Measurements from ENCODE around the gene LNX2.

Gene LNX2

GRCh38 chr13:27504128-27504867, 116.0 kb downstream of the LNX2 start:
- DNase-seq = no peak

- no peak for DNase-seq
Measured at GRCh38 chr13:27500806-27501534, 119.4 kb downstream of the LNX2 start.

DNA sequence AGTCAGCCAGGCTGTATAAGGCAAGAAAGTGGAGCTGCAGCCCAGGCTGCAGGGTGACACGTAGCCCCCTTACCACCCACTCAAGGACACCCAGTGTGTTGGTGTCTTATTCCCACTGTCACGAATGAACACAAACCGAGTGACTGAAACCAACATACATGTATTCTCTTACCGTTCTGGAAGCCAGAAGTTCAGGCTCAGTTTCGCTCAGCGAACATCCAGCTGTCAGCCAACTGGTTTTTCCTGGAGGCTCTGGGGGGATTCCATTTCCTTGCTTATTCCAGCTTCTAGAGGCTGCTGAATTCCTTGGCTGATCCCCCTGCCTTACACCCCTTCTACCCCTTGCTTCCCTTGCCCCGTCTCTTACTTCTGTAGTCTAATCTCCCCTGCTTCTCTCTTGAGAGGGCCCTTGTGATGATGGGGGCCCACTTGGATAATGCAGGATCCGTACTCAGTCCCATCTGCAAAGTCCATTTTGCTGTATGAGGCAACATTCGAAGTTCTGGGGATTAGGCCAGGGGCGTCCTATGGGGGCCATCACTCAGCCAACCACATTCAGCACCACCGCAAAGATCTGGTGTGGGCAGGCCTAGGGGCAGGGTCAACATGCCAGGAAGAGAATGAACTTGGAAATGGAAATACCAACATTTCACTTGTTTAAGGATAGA, 122.6 kb downstream of the LNX2 start:
- DNase-seq = no peak

DNA sequence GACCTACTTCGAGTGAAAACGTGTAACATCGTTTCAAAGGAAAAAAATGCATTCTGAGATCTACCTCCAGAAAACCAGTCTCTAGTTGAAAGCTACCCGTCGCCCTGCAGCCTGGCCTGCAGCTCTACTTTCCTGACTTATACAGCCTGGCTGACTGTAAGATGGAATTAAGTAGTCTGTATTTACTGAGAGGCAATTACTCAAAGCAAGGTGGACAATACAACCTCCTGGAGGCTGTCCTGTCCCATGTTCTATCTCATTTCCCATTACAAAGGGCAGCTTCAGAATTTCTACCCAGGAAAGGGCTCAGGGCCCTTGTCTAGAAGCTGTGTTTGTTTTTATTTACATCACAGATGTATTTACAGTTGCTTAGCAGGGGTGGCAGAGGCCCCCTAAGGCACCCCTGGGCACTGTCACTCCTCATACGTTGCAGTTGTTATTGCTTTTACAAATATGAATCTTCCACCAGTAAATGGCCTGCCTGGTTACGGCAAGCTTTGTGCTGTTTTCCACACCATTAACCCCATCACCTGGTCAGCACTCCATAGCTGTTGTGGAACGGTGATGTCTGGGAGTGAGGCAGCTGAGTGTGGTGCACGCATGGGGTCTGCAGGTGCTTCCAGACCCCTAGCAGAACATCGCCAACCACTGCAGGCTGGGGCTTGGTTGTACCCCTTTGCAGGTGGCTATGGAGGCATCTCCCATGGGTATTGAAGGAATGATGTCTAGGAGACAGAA, 123.6 kb downstream of the LNX2 start:
- DNase-seq = no peak

- no peak for DNase-seq
Measured at GRCh38 chr13:27496006-27496405, 124.3 kb downstream of the LNX2 start.

Measured in right kidney (tissue), 1 donor.